ENCODE measurements around the gene BBS7. TPM values are rescaled to one million over a fixed set of nuclear protein-coding genes. Genes with fewer than 3 reads are reported as not detected.

The BBS7 gene
- total and polyA plus RNA-seq, 9 of the 15 experiments (the other 6 are each of a cell fraction or from before 2014, with no cell fraction given) = 13.4 to 25.8 (median 16.4) TPM

DNA sequence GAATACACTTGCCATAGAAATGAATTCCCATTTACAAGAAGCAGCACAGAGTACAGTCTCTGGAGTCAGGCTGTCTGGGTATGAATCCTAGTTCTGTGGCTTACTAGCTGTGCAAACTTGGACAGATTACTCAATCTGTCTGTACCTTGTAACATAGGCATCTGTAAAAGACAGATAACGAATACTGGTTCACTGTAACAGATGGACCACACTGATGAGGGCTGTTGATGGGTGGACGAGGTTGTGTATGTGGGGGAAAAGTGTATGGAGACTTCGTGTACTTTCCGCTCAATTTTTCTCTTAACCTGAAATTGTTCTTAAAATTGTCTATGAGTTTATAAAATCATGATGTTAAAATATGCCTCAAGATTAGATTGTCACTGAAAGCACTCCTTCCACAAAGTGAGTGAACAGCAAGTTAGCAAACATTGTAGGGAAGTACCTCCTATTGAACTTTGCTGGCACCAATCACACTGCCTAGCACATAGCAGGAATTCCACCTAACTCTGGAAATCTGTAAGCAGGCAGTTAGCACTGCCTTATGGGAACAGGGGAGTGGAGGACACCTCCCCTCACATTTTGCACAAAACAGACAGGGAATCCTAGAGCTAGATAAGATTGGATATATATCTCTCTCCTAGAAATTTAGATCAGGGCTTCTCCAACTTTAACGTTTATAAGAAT is 75.6 kb downstream of the BBS7 start (continued):
- TF ChIP-seq TRIM25 (IDR thresholded peaks at IDR 0.05; ENCODE audit: borderline replicate concordance) = no peak
- TF ChIP-seq ZNF217 (CRISPR knock-in tag; IDR thresholded peaks at IDR 0.05) = no peak
- TF ChIP-seq, protein P1, sequence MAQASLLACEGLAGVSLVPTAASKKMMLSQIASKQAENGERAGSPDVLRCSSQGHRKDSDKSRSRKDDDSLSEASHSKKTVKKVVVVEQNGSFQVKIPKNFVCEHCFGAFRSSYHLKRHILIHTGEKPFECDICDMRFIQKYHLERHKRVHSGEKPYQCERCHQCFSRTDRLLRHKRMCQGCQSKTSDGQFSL (CRISPR knock-in tag; IDR thresholded peaks at IDR 0.05) = no peak
- TF ChIP-seq, protein P1 (tag; IDR thresholded peaks at IDR 0.05) = no peak
- no peak for TF ChIP-seq TSHZ1 (CRISPR knock-in tag; IDR thresholded peaks at IDR 0.05)
- no peak for TF ChIP-seq U2AF2 (optimal IDR thresholded peaks at IDR 0.05; ENCODE audit: low read depth, low read length)
- TF ChIP-seq JUN (IDR thresholded peaks at IDR 0.05; ENCODE audit: borderline replicate concordance, low read depth, low read length) = 0 out of 2 replicates have a peak, but pooled peaks have one; percentile 48
- TF ChIP-seq JUN (CRISPR knock-in tag; IDR thresholded peaks at IDR 0.05; ENCODE audit: borderline replicate concordance) = no peak
- no peak for TF ChIP-seq ZNF121 (CRISPR knock-in tag; conservative IDR thresholded peaks at IDR 0.05)
- TF ChIP-seq LEF1 (IDR thresholded peaks at IDR 0.05) = peak; percentile 89
- TF ChIP-seq ATF3 (IDR thresholded peaks at IDR 0.05) = peak; percentile 56; the same call in 1 of the 2 replicates
- TF ChIP-seq ATF3 (CRISPR knock-in tag; conservative IDR thresholded peaks at IDR 0.05) = 0 out of 2 replicates have a peak, but pooled peaks have one; percentile 52
- no peak for TF ChIP-seq HNRNPLL (IDR thresholded peaks at IDR 0.05; ENCODE audit: low read depth, low read length, poor library complexity, severe bottlenecking)
- no peak for TF ChIP-seq ZNF586 (CRISPR knock-in tag; conservative IDR thresholded peaks at IDR 0.05)
- TF ChIP-seq, protein P2, sequence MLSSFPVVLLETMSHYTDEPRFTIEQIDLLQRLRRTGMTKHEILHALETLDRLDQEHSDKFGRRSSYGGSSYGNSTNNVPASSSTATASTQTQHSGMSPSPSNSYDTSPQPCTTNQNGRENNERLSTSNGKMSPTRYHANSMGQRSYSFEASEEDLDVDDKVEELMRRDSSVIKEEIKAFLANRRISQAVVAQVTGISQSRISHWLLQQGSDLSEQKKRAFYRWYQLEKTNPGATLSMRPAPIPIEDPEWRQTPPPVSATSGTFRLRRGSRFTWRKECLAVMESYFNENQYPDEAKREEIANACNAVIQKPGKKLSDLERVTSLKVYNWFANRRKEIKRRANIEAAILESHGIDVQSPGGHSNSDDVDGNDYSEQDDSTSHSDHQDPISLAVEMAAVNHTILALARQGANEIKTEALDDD (IDR thresholded peaks at IDR 0.05) = peak; percentile 99
- TF ChIP-seq CAMTA2 (CRISPR knock-in tag; conservative IDR thresholded peaks at IDR 0.05) = no peak
- no peak for TF ChIP-seq FIP1L1 (IDR thresholded peaks at IDR 0.05; ENCODE audit: low read depth, low read length, poor library complexity, severe bottlenecking)
- no peak for TF ChIP-seq ZNF146 (CRISPR knock-in tag; IDR thresholded peaks at IDR 0.05; ENCODE audit: unreplicated experiment)
